ENCODE data around the gene NHERF1. TPM values are rescaled to one million over a fixed set of nuclear protein-coding genes. Genes with fewer than 3 reads are reported as not detected.

NHERF1 gene
- total RNA-seq, 2 donors from 2014 or later = 84.1 to 133 TPM

DNA sequence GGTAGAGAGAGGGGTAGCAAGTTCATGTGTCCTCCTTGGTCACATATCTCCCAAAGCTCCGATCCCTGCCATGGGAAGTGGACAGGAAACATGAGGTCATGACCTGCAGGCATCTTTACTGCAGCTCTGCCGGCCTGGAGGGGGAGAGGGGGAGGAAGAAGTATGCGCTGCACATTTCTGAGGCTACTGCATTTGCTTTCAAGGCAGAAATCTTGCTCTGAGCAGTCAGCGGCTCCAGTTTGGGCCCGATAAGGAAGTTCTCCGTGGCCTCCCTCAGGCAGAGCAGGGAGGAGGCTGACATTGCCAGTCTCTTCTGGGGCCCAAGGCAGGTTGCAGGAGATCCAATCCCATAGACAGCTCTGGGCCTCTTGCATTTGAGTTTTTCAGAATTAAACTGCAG, 1.5 kb upstream of the NHERF1 start:
- TF ChIP-seq POLR2AphosphoS5 (IDR thresholded peaks at IDR 0.05) = no peak
- no peaks in the 10 kb centered on the region for H3K36me3 ChIP-seq
- H3K27me3 ChIP-seq (replicated peaks; ENCODE audit: insufficient read depth) = no peaks in the 10 kb centered on the region
- DNase-seq (ENCODE audit: low spot score) = no peak
- H3K4me1 ChIP-seq (replicated peaks) = peaks cover 12% of the 10 kb centered on the region
- no peaks in the 10 kb centered on the region for H3K9me3 ChIP-seq
- no peak overlapping the region for H3K4me3 ChIP-seq
- H3K27ac ChIP-seq = no peak overlapping the region
- intact Hi-C loops (cut with DNase I) = no loop called here
- 49% methylated on average over 6 of the region's 6 CpGs for WGBS

DNA sequence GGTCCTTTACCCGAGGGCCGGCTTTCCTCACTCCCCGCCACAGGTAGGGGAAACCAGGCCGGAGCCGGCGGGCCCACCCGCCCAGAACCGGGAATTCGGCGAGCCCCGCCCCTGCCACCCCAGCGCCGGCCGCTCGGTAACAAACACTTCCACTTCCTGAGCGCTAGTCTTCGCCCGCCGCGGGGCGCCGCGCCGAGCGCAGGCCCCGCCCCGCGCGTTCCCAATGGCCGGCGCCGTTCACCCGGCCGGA, 224 bp upstream of the NHERF1 start:
- peak overlapping the region; percentile 68 to 72 for H3K27ac ChIP-seq
- peaks cover 12% of the 10 kb centered on the region for H3K4me1 ChIP-seq (replicated peaks)
- no peak for DNase-seq (ENCODE audit: low spot score)
- under 1% methylated on average over 15 of the region's 34 CpGs for WGBS
- intact Hi-C loops (cut with DNase I) = no loop called here
- H3K4me3 ChIP-seq = peak overlapping the region; percentile 93 to 99
- H3K27me3 ChIP-seq (replicated peaks; ENCODE audit: insufficient read depth) = no peaks in the 10 kb centered on the region
- no peaks in the 10 kb centered on the region for H3K36me3 ChIP-seq
- TF ChIP-seq POLR2AphosphoS5 (IDR thresholded peaks at IDR 0.05) (no peak), POLR2A (IDR thresholded peaks at IDR 0.05) (no peak)
- TF ChIP-seq, protein P1, sequence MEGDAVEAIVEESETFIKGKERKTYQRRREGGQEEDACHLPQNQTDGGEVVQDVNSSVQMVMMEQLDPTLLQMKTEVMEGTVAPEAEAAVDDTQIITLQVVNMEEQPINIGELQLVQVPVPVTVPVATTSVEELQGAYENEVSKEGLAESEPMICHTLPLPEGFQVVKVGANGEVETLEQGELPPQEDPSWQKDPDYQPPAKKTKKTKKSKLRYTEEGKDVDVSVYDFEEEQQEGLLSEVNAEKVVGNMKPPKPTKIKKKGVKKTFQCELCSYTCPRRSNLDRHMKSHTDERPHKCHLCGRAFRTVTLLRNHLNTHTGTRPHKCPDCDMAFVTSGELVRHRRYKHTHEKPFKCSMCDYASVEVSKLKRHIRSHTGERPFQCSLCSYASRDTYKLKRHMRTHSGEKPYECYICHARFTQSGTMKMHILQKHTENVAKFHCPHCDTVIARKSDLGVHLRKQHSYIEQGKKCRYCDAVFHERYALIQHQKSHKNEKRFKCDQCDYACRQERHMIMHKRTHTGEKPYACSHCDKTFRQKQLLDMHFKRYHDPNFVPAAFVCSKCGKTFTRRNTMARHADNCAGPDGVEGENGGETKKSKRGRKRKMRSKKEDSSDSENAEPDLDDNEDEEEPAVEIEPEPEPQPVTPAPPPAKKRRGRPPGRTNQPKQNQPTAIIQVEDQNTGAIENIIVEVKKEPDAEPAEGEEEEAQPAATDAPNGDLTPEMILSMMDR (IDR thresholded peaks at IDR 0.05) = peak in 2 of 4 experiments; percentile 54 to 76
- H3K9me3 ChIP-seq = no peaks in the 10 kb centered on the region

DNA sequence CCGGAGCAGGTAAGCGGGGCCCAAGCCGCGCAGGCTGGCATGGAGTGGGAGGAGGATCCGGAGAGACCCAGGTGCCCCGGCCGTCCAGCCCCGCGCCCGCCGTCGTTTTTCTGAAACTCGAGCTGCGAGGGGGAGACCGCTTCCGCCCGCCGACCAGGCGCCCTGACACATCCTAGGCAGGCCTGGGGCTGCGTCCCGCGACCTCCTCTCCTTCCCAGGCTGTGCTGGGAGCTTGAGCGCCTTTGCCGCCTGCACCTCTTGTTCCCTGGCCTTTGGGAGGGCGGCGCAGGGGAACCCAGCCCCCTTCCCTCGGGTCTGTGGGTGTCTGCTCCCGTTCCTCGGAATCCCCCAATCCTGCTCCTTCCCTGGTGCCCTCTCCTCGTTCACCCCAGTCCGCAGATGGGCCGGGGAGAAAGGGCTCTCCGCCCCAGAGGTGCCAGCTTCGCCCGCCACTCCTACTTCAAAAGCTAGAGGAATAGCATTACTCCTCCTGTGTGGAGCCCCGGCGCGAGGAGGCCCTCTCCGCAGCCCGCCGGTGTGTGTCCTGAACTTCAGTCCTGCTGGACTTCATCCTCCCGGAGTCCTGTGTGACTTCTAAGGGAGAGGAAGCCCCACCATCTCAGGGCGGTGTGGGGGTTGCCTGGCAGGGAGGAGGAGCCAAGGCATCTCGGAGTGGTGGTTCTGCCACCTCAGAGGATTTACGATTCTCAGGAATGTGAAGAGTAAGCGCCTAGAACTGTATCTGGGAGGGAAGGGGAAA, 1.0 kb downstream of the NHERF1 start:
- H3K27me3 ChIP-seq (replicated peaks; ENCODE audit: insufficient read depth) = no peaks in the 10 kb centered on the region
- TF ChIP-seq, protein P1 (IDR thresholded peaks at IDR 0.05) = no peak
- TF ChIP-seq POLR2A (IDR thresholded peaks at IDR 0.05) (no peak), POLR2AphosphoS5 (IDR thresholded peaks at IDR 0.05) (no peak)
- H3K9me3 ChIP-seq = no peaks in the 10 kb centered on the region
- H3K27ac ChIP-seq = peak overlapping the region; percentile 82 to 83
- WGBS = 3% methylated on average over 46 of the region's 46 CpGs
- intact Hi-C loops (cut with DNase I) = no loop called here
- peaks cover 12% of the 10 kb centered on the region for H3K4me1 ChIP-seq (replicated peaks)
- H3K4me3 ChIP-seq = peak overlapping the region; percentile 93 to 99
- H3K36me3 ChIP-seq = no peaks in the 10 kb centered on the region
- DNase-seq (ENCODE audit: low spot score) = no peak

DNA sequence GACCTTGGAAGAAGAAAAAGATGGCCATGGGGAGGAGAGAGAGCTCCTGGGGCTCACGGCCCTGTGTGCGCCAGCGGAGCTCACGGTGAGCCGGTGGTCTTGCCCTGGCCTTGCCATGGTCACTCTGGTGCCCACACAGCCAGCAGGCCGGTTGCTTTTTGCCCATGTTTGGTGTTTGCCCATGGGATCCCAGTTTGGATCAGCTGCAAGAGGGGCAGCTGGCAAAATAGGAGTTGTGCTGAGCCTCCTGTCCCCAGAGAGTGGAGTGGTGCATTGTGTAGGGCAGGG, 1.6 kb downstream of the NHERF1 start:
- intact Hi-C loops (cut with DNase I) = no loop called here

DNA sequence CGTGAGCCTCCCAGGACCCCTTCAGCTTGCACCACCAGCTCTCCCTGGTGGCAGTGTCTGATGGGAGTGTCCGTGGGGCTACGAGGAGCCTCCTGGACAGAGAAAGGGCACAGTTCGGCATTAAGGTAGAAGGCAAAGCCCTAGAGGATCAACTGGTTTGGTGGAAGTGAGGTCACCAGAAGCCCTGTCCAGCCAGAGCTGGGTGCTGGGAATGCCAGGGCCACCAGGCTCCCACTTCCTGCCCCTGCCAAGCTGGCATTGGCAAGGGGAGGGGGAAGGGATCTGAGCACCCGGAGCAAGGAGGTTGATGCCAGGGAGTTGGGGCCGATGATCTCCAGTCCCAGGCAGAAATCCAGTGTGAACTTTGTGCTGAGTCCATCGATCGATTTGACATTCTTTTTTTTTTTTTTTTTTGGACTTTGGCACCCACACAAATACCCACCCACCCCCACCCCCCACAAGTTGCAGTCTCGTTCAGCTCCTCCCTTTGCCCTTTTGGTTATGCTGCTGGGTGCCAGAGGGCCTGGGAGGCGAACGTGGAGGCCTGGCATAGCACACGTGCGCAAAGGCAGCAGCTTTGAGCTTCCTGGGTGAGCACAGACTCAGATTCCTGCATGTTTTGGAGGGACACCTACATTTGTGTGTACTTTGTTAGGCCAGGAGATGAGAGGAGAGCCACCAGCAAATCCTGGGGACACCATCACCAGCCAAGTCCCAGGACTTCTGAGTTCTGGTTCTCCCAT, 2.1 kb downstream of the NHERF1 start:
- Histone ChIP-seq H3K4me1 (replicated peaks) (peaks cover 12% of the 10 kb centered on the region), H3K36me3 (no peaks in the 10 kb centered on the region), H3K27ac (peak overlapping the region; percentile 82 to 83), H3K27me3 (replicated peaks; ENCODE audit: insufficient read depth) (no peaks in the 10 kb centered on the region), H3K4me3 (peak overlapping the region; percentile 93 to 99), H3K9me3 (no peaks in the 10 kb centered on the region)
- TF ChIP-seq POLR2A (IDR thresholded peaks at IDR 0.05) (no peak), POLR2AphosphoS5 (IDR thresholded peaks at IDR 0.05) (no peak)
- TF ChIP-seq, protein P1 (IDR thresholded peaks at IDR 0.05) = no peak
- no peak for DNase-seq (ENCODE audit: low spot score)
- WGBS = 46% methylated on average over 13 of the region's 13 CpGs
- intact Hi-C loops (cut with DNase I) = no loop called here

More for the DNA sequence above, 1.6 kb downstream of the NHERF1 start:
- WGBS = 60% methylated on average over 6 of the region's 6 CpGs
- H3K36me3 ChIP-seq = no peaks in the 10 kb centered on the region
- H3K27me3 ChIP-seq (replicated peaks; ENCODE audit: insufficient read depth) = no peaks in the 10 kb centered on the region
- TF ChIP-seq, protein P1 (IDR thresholded peaks at IDR 0.05) = no peak
- no peak for TF ChIP-seq POLR2A (IDR thresholded peaks at IDR 0.05)
- no peak for TF ChIP-seq POLR2AphosphoS5 (IDR thresholded peaks at IDR 0.05)
- H3K27ac ChIP-seq = peak overlapping the region; percentile 82 to 83
- peaks cover 12% of the 10 kb centered on the region for H3K4me1 ChIP-seq (replicated peaks)
- no peak for DNase-seq (ENCODE audit: low spot score)
- no peaks in the 10 kb centered on the region for H3K9me3 ChIP-seq
- peak overlapping the region; percentile 93 to 99 for H3K4me3 ChIP-seq

Measured in prostate gland (tissue), 2 donors.